ENCODE results near the gene DPYD.

- no peak for TF ChIP-seq YY1 (IDR thresholded peaks at IDR 0.05; ENCODE audit: insufficient read depth, insufficient read length)
- TF ChIP-seq ZNF274 (IDR thresholded peaks at IDR 0.05; ENCODE audit: low read depth, low read length), result no peak
- no peak for TF ChIP-seq SUZ12 (IDR thresholded peaks at IDR 0.05; ENCODE audit: extremely low read depth, insufficient read depth, insufficient read length)
Measured at GRCh38 chr1:97623220-97623619, 297.6 kb downstream of the DPYD start.
